Measurements from ENCODE around the gene TSPAN32.

GRCh38 chr11:2256951-2257700, 44.7 kb upstream of the TSPAN32 start:
- TF ChIP-seq TAF1 (IDR thresholded peaks at IDR 0.05; ENCODE audit: low read depth, low read length): no peak
- no peak for TF ChIP-seq POLR2A (IDR thresholded peaks at IDR 0.05; ENCODE audit: low read depth, low read length)
- no peak for TF ChIP-seq POLR2AphosphoS5 (IDR thresholded peaks at IDR 0.05; ENCODE audit: low read depth, low read length)
- no peak for TF ChIP-seq SPI1 (IDR thresholded peaks at IDR 0.05; ENCODE audit: low read depth, low read length)
- no peak for TF ChIP-seq PAX5 (IDR thresholded peaks at IDR 0.05; ENCODE audit: insufficient read depth, low read length, severe bottlenecking)
